HG03196 (cell line): ENCODE data around the gene EDNRB.
A peak's percentile ranks its signal among the peaks of the same experiment; 100 is the strongest.
"Not testable (repeated sequence)": the region's sequence is repeated elsewhere in the genome, so short reads cannot be mapped to it uniquely, and the experiment has no call there.

Experiments
- ATAC-seq: cut with Tn5 transposase; IDR thresholded peaks from one replicate; pipeline ENCODE4 v1.9.1; 2021; ENCODE audit not compliant: unreplicated experiment

EDNRB gene

DNA sequence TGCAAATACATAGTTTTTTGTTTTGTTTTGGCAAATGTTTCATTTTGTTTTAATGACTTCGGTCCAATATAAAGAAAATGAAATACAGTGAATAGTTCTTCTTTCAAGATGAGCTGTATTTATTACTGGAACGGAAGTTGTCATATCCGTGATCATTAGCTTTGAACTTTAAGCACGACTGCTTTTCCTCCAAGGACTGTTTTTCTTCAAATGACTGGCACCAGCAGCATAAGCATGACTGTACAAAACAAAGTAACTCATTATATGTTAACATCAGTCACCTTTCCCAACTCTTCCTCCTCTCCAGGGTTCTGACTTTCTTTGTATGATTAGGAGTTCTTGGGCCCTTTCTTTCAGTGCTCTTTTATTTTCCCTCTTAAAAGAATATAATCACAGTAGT, 20.5 kb downstream of the EDNRB start:
- ATAC-seq, result peak; percentile 93

DNA sequence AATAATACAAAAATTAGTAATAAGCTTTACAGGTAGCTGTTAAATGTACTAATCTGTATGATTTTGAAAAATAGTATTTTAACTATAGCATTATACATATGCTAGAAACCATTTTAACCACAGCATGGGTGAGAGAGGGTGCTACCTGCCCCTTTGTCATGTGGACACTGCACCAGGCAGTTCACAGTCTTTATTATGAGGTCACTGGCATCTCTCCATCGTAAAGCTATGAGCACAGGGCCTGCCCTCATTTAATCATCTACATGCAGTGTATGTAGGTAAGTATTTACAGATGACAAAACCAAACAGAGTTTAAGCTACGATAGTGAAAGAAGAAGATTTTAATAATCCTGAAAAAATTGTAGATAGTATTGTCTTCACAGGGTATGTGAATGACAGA, 21.7 kb downstream of the EDNRB start:
- ATAC-seq, result no peak

DNA sequence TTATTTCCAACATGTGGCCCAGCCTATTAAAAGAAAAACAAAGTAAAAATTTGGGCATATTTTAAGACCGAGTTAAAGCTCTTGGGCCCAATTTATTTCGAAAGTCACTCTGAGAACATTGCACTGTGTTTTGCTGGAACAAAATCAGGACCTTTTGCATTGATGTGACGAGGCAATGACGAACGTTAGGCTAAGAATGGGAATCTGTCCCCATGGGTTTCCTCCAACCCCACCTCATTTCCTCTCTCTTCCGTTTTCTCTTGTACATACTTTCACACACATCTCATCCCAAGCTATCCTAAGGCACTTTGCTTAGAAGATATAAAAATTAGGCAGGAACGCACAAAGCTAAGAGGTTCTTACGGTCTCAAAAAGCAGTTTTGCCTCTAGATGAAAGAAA, 22.1 kb downstream of the EDNRB start:
- ATAC-seq, result no peak

DNA sequence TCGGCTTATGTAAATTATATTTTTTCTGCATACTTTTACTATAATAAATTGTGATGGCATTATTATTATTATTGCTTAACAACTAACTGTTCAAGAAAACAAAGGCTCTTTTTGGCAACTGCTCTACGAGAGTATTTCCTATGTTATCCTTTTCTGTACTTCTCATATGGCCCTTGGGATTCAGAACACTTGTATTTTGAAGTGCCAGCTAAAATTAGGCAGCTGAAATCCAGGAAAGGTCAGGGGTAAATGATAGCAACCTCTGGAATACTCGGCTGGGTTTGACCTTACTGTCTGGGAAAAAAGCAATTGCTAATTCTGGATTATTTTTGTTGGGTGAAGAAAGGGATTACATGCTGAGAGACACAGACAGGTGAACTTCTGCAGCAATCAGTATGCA, 23.9 kb downstream of the EDNRB start:
- no peak for ATAC-seq

DNA sequence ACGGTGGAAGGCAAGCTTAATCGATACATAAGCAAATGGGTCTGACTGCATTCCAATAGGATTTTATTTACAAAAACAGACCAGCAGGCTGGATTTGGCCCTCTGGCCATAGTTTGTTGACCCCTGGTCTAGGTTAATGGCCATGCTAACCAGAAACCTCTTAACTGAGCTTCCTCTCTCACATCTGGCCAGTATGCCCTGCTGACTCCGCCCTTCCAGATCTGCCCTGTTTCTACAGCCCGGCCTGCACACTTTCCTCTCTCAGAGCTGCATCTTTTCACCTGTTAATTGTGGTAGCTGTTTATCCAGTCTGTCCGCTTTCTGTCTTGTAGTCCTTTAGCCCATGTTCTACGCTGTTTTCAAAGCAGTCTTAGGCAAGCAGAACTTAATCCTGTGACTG, 25.6 kb downstream of the EDNRB start:
- ATAC-seq, result no peak

DNA sequence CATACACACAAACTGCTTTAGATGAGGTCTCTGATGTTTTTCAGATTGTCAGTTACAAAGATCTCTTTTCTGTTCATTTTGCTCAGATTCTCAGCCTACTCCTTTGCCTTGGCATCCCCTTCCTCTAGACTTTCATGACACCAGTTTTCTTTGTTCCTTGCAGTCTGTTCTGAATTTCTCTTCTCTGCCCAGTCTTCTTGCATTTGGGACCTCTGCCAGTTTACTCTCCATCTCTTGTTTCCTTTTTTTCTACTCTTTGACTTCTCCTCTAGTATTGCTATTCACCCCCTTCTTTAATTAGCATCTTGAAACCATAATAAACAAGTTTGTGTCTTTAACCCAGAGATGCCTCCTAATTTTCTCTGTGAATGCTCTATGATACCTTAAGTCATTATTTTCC, 26.1 kb downstream of the EDNRB start:
- ATAC-seq, result no peak

DNA sequence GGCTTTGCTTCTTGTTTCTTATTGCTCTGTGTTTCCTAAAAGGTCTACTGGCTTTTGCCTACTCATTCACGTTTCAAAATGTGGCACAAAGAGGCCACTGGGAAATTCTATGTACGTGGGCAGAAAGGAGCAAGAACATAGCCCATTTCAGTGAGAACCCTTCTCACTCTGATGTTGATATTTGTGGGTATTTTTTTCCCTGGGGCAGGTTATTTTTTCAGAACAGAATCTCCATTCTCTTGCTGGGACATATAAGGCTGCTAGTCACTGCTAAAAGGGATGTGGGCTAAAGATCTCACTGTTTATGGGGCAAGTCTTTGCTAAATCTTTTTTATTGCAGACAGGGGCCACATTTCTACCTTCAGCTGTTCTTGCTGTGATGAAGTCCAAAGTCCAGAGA, 27.1 kb downstream of the EDNRB start:
- ATAC-seq, result no peak

DNA sequence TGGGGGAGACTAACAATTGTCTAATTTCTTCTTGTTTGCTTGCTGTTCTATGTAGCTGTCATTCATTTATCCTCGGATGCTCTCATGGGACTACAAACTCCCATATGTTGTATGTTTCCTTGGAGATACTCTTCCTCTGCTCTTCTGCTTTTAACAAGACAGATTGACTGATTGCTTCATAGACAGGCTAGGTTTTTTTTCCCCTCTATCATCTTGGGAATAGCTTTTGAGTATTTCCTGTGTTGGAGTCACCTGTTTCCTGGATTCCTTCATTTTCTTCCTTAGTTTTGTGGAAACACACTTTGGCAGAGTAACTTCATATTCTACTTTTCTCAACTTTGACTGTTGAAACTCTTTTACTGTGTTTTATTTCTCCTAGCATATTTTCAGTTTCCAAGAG, 27.6 kb downstream of the EDNRB start:
- ATAC-seq, result no peak

DNA sequence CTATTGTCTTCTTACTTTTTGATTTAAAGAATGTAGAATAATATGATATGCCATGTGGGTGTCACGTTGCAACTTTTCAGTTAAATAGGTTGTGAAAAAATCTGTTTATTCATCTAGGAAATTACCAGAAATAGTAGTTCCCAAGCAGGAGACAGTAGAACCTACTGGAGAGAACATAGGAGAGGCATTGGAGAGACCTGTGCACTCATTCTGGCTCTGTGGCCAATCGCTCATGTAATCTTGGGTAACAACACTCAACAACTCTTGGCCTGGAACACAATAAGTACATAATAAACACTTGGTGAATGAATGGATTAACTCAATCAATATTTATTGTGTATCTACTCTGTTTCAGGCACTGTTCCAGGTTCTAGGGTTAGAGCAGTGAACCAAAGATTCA, 35.3 kb downstream of the EDNRB start:
- no peak for ATAC-seq

DNA sequence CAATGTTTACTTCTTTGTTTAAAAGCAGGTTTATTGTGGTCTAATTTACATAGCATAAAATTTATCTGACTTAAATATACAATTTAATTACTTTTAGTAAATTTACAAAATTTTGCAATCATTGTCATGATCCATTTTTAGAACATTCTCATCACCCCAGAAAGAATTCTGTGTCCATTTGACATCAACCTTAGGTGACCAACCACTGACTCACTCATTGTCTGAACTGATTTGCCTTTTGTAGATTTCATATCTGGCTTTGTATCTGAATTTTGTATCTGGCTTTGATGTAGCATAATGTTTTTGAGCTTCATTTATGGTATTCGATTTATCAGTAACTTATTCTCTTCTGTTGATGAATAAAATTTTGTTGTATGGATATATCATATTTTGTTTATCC, 40.4 kb downstream of the EDNRB start:
- no peak for ATAC-seq

DNA sequence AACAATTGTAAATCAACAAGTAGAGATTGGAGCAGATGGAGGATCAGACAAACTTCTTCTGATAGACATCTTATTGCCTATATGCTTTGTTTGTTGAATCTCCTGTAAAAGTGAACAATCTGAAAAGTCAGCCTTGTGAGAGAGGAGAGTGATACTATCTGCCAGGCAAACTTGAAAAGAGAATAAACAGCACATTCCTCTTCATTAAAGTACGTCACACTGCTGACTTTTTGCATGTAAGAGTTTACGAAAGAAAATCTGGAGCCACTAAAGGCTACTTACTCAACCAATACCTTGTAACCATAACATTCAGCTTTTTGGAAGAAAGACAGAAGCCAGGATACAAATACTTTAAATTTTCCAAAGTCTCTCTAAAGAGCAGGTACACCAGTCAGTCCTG, 42.5 kb downstream of the EDNRB start:
- ATAC-seq, result no peak

DNA sequence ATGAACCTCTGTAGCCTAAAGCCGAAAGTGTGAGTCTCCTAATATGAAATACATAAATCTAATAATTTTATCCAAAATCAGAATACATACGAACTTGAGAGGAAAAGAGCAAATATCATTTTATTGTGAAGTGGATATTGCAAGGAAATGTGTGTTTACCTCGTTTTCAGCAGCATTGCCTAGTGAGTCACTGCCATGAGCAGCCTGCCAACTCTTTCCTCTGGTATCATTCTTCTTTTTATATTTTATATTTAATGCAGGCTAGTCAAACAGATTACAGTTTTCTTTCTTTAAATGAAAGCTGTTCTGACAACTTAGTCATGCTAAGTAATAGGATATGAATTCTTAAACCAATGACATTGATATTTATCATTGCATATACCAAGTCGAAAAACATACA, 44.2 kb downstream of the EDNRB start:
- no peak for ATAC-seq

DNA sequence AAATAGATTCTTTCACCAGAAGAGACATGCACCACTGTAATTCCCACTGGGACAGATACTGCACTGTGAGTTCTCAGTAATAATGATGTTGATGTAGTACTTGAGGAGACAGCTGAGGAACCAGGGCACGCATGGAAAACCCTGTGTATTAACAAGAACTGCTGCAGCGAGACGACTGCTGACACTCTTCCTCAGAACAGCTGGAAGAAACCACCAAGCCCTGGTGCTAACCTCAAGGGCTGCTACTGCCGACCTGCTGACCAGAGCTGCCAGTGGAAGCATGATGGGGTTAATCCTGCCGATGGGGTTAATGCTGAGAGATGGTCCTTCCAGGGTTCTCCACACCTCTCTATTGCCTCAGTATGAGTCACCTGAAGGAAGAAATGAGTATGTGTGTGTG, 45.6 kb downstream of the EDNRB start:
- no peak for ATAC-seq

DNA sequence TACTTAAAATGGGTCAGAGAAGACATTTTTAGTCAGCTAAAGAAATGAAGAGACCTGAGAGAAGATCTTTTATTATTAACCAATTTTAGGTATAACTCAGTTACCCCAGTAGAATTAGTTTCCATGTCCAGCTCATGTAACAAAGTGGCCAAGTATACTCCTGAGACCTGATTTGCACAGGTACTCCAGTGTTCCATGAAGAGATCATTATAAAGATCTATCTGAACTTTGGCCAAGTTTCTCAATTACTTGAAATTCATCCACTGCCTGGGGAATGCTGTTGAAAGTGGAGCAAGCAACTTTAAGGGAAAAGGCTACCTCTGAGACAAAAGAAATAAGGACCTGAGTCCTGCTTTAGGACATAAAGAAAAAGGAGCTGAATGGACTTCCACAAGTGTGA, 47.0 kb downstream of the EDNRB start:
- no peak for ATAC-seq

DNA sequence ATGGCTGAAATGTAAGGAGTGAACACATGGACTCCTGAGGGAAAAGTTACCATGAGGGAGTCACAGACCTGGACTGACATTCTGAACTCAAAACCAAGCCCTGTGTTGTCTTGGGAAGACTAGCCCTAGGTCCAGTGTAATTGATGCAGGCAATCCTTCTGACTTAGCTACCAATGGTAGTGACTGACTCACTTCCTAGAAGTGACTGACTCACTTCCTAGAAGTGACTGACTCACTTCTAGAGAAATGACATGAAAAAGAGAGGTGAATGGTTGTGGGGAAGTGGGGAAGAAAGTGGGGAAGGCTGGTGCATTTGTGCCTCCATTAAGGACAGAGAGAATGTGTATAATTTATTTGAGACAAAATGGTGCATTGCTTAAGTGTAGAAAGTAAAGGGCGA, 49.9 kb downstream of the EDNRB start:
- no peak for ATAC-seq

DNA sequence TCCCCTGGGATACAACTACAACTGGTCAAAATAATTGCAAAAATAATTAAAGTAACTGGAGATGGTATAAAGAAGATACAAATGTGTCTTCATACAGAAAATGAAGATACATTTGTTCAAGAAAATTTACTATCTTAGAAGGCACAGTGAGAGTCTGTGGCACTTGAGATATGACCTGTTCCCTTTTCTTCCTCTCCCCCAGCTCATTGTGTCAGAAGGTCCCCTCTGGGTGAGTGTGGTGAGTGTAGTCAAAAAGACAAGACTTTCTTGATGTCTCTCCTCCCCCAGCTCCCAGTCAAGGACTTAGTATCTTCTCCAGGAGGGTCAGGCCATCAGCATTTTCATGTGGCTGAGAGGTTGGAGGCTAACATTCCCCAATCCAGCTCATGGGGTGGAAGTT, 51.7 kb downstream of the EDNRB start:
- ATAC-seq, result no peak

DNA sequence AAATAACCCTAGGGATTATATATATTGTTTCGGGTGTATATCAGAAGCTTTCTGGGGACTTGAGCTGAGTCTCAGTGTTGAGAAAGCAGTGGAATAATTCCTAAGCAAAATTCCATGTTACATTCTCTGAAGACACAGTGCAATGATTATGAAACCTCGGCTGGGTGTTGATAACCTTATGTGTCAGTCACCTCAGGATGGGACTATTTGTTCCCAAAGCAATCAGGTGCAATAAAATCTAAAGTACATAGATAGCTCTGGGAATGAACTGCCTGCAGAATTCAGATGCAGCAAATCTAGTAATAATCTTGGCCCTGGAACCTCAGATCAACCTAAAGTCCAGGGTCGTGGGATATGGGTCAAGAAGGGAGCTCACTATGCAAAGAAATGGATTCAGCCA, 53.0 kb downstream of the EDNRB start:
- ATAC-seq, result no peak

DNA sequence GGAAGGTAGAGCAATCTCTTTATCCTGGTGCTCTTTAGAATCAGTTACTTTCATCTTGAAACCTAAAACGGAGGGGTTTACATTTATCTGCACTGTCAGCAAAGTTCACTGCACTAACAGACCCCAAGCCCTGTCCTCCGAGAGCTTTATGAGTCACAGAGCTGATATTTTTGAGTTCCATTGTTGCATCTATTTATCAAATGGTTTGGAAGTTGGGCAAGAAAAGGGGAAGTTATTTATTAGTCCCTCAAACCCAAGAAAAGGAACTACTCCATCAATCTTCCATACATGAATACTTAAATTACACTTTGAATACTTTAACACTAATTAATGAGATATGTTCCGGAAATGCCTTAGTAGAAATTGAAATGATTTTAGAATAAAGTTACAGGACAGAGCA, 55.5 kb downstream of the EDNRB start:
- no peak for ATAC-seq

DNA sequence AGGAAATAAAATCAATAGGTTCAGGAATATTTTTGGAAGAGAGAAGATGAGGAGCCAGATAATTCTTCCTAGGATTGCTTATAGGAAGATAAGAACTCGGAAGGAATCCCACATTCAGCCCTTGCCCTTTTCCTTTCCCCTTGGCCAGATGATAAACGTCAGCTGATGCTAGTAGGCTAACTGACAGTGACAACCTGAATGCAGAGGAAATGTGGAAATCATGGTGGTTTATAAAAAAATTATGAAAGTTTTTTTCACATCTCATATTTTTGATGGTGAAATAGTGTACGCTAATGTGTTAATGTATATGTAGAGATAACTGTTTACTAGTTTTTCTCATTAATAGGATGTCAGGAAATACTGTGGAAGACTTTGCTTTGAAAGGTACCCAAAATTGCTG, 56.9 kb downstream of the EDNRB start:
- ATAC-seq, result no peak

DNA sequence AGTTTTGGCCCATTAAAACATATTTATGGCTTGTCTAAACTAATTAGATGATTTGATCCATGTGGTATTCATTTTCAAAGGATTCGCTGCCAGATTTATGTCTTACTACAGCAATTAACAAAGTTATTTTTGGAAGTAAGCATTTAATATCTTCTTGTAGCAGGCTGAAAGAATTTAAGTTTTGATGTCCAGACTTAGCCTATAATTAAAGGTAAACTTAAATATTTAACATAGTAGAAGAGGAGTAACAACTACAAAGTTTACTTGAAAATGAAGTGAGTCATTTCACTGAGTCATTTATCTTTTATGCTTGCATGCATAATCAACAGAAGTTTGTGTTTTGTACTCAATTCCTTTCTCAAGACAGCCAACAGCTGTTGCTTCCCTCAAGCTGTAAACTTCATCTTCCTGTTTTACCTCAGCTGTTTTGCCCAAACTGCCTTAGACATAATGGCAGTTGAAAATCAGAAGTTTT, 58.1 kb downstream of the EDNRB start:
- no peak for ATAC-seq

DNA sequence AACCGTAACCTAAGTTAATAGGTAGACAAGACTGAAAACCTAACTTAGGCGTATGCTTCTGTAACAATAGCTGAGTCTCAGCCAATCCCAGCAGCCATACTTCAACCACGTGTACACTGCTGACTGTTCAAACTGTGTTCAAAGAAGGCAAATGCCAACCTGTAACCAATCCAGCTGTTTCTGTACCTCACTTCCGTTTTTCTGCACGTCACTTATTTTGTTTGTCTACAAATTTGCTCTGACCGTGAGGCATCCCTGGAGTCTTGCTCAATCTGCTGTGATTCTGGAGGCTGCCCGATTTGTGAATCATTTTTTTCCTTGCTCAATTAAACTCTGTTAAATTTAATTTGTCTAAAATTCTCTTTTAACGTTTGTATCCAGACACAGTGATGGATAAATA, 59.2 kb downstream of the EDNRB start:
- ATAC-seq, result no peak

DNA sequence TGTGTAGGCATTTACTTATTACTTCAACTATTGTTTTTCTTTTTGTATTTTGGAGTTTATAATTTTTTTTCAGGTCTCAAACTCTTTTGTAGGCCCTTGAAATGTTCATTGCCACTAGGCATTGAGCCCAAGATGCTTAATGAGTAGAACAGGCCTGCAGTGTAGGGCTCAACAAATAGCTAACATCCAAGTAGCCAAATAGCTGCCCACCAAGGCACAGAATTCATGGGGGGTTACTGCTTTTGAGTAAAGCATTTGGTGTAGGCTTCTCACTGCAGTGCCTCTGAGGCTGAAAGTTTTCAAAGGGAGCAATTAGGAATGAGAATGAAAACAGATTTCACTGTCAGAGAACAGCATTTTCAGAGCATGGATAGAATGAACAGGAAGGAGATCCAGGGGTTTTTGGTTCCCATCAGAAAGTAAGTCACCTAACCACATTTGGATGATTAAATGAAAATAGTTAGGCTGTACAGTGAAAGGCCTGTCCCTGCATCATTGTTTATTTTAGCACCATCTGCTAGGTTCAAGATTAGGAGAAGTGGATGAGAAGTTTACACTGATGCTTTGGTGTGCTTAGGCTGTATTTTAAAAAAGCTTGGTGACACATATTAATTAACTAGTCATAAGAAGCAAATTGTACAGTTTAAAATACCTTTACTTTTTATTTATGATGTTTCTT, 61.0 kb downstream of the EDNRB start:
- no peak for ATAC-seq

DNA sequence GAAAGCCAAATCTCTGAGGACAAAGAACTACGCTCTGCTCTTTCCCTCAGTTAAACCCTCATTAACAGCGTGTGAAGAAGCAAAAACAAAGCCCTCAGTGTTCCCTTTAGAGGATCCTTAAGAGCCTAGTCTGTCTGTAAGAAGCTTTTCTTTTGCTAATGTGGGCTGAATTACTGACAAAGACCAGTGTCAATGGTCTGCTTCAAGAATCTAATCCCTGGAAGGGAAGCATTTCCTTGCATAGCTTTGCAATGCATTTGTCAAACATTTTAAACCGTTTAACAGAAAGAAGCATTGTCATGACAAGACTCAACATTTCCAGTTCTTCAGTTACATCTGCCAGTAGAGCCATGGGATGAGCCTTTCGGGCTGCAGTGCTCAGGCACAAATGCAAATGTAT, 64.9 kb downstream of the EDNRB start:
- ATAC-seq, result no peak

DNA sequence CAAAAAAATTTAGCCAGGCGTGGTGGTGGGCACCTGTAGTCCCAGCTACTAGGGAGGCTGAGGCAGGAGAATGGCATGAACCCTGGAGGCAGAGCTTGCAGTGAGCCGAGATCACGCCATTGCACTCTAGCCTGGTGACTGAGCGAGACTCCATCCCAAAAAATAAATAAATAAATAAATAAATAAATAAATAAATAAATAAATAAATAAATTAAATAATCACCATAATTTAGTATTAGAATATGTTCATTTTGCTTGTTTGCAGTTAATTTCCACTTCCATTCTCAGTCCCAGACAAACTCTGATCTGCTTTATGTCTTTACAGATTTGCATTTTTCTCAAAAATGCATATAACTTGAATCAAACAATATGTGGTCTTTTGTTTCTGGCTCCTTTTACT, 70.6 kb downstream of the EDNRB start:
- not testable (repeated sequence) for ATAC-seq
